GM23338 (cell line): Measurements from ENCODE around the gene FOXI1. TPM values are rescaled to one million over a fixed set of nuclear protein-coding genes. Genes with fewer than 3 reads are reported as not detected.

Source experiments
- ATAC-seq: fragments of 200-7000 bp; cut with Tn5 transposase; 3 replicates; pipeline ENCODE4 v1.9.1; 2020
- DNase-seq: peaks from one replicate; pipeline ENCODE4 v3.0.0-alpha.2; 2015; ENCODE audit warnings: low spot score
- H2AFZ ChIP-seq: fragments of 200-600 bp; sonication (generic); 2 replicates; pipeline ENCODE4 v1.8.0; 2016; ENCODE audit warnings: antibody characterized with exemption, mild to moderate bottlenecking, moderate library complexity
- H3F3A ChIP-seq: fragments of 200-600 bp; sonication (generic); replicated peaks from 2 replicates; pipeline ENCODE4 v1.8.0; 2017; ENCODE audit warnings: antibody characterized with exemption, mixed run types, low read depth
- H3K27ac ChIP-seq: fragments of 200-600 bp; sonication (generic); 2 replicates; pipeline ENCODE4 v1.6.1; 2016; ENCODE audit warnings: low read depth
- H3K27me3 ChIP-seq: fragments of 200-600 bp; sonication (generic); 2 replicates; pipeline ENCODE4 v1.8.0; 2016; ENCODE audit warnings: mild to moderate bottlenecking, mixed run types, moderate library complexity; ENCODE audit not compliant: insufficient read depth
- H3K36me3 ChIP-seq: fragments of 200-600 bp; sonication (generic); 2 replicates; pipeline ENCODE4 v1.8.0; 2016; ENCODE audit warnings: mild to moderate bottlenecking; ENCODE audit not compliant: insufficient read depth
- H3K4me1 ChIP-seq: fragments of 200-600 bp; sonication (generic); 2 replicates; pipeline ENCODE4 v1.8.0; 2016; ENCODE audit warnings: mild to moderate bottlenecking, moderate library complexity; ENCODE audit not compliant: insufficient read depth
- H3K4me2 ChIP-seq: fragments of 200-600 bp; sonication (generic); 2 replicates; pipeline ENCODE4 v1.7.1; 2017; ENCODE audit warnings: mixed run types
- H3K4me3 ChIP-seq: fragments of 200-600 bp; sonication (generic); 2 replicates; pipeline ENCODE4 v1.6.1; 2016; ENCODE audit warnings: mixed run types
- H3K79me2 ChIP-seq: fragments of 200-600 bp; sonication (generic); replicated peaks from 2 replicates; pipeline ENCODE4 v1.8.0; 2017; ENCODE audit warnings: mild to moderate bottlenecking; ENCODE audit not compliant: insufficient read depth
- H3K9me2 ChIP-seq: fragments of 200-600 bp; sonication (generic); 2 replicates; pipeline ENCODE4 v1.8.0; 2017; ENCODE audit not compliant: insufficient read depth
- H4K20me1 ChIP-seq: fragments of 200-600 bp; sonication (generic); replicated peaks from 2 replicates; pipeline ENCODE4 v1.8.0; 2017; ENCODE audit warnings: mild to moderate bottlenecking; ENCODE audit not compliant: insufficient read depth
- H3K27ac Mint-ChIP-seq: 2 replicates; pipeline ENCODE4 v1.8.0; 2020; ENCODE audit warnings: inconsistent platforms, mild to moderate bottlenecking, moderate library complexity, mixed read lengths
- H3K27me3 Mint-ChIP-seq: 3 replicates; pipeline ENCODE4 v1.8.0; 2022; ENCODE audit warnings: low read depth, mild to moderate bottlenecking, moderate library complexity, mixed read lengths, inconsistent platforms; ENCODE audit not compliant: insufficient read depth, poor library complexity
- H3K36me3 Mint-ChIP-seq: 3 replicates; pipeline ENCODE4 v1.8.0; 2021; ENCODE audit warnings: low read depth, mild to moderate bottlenecking, inconsistent platforms, moderate library complexity, mixed read lengths
- H3K4me1 Mint-ChIP-seq: 3 replicates; pipeline ENCODE4 v1.8.0; 2020; ENCODE audit warnings: mild to moderate bottlenecking, inconsistent platforms, mixed read lengths
- H3K4me3 Mint-ChIP-seq: 3 replicates; pipeline ENCODE4 v1.8.0; 2021; ENCODE audit warnings: moderate library complexity, mild to moderate bottlenecking, inconsistent platforms, mixed read lengths
- H3K9me3 Mint-ChIP-seq: 3 replicates; pipeline ENCODE4 v1.8.0; 2020; ENCODE audit warnings: moderate library complexity, mild to moderate bottlenecking, inconsistent platforms, mixed read lengths
- CREB1 ChIP-seq: fragments of 250-450 bp; sonication (Bioruptor Pico); IDR thresholded peaks from 2 replicates; pipeline ENCODE4 v1.5.0; 2020; ENCODE audit warnings: low read depth, mild to moderate bottlenecking, moderate library complexity
- CTCF ChIP-seq, 2 experiments: fragments of 200-600 bp in 1 of 2; sonication (generic) in 1 of 2; conservative IDR thresholded peaks; 2 replicates each; pipeline versions ENCODE4 v1.5.1 to v1.6.1; 2016 to 2017; ENCODE audit warnings: antibody characterized with exemption in 2 of 2, low read depth in 2 of 2, mild to moderate bottlenecking in 2 of 2, moderate library complexity in 1 of 2
- ETS1 ChIP-seq: IDR thresholded peaks from 2 replicates; pipeline ENCODE4 v1.6.1; 2016; ENCODE audit warnings: antibody characterized with exemption
- EZH2 ChIP-seq: fragments of 200-600 bp; sonication (generic); IDR thresholded peaks from one replicate; pipeline ENCODE4 v1.8.0; 2017; ENCODE audit warnings: antibody characterized with exemption, mild to moderate bottlenecking, low read depth; ENCODE audit not compliant: unreplicated experiment
- EZH2phosphoT487 ChIP-seq: fragments of 200-600 bp; sonication (generic); IDR thresholded peaks from one replicate; pipeline ENCODE4 v1.8.1; 2018; ENCODE audit warnings: antibody characterized with exemption; ENCODE audit not compliant: unreplicated experiment
- JUNB ChIP-seq: IDR thresholded peaks from one replicate; pipeline ENCODE4 v1.6.1; 2016; ENCODE audit warnings: antibody characterized with exemption; ENCODE audit not compliant: unreplicated experiment
- NANOG ChIP-seq: IDR thresholded peaks from 2 replicates; pipeline ENCODE4 v1.6.1; 2016; ENCODE audit warnings: antibody characterized with exemption, borderline replicate concordance
- POLR2AphosphoS5 ChIP-seq: IDR thresholded peaks from 2 replicates; pipeline ENCODE4 v1.6.1; 2016; ENCODE audit warnings: antibody characterized with exemption, low read depth
- REST ChIP-seq: IDR thresholded peaks from one replicate; pipeline ENCODE4 v1.6.1; 2018; ENCODE audit warnings: antibody characterized with exemption; ENCODE audit not compliant: unreplicated experiment
- STAT1 ChIP-seq: IDR thresholded peaks from one replicate; pipeline ENCODE4 v1.6.1; 2016; ENCODE audit warnings: antibody characterized with exemption; ENCODE audit not compliant: unreplicated experiment
- ZNF114 ChIP-seq: fragments of 250-450 bp; sonication (Bioruptor Pico); IDR thresholded peaks from 2 replicates; pipeline ENCODE4 v1.5.0; 2020; ENCODE audit warnings: mild to moderate bottlenecking, moderate library complexity
- ZNF331 ChIP-seq: fragments of 250-450 bp; sonication (Bioruptor Pico); IDR thresholded peaks from 2 replicates; pipeline ENCODE4 v1.5.0; 2020; ENCODE audit warnings: low read depth, mild to moderate bottlenecking, moderate library complexity
- ZNF462 ChIP-seq: fragments of 250-450 bp; sonication (Bioruptor Pico); IDR thresholded peaks from 2 replicates; pipeline ENCODE4 v1.5.0; 2020; ENCODE audit warnings: mild to moderate bottlenecking, moderate library complexity
- polyA plus RNA-seq: library from polyadenylated mRNA; unstranded; fragments of >200 nt; fragmentation: Nextera tagmentation; extraction: Ambion mirVana; gene quantifications from 2 replicates; pipeline ENCODE4 v1.2.1, GENCODE V29; 2016
- total RNA-seq: library from RNA; depleted of rRNA; stranded (reverse); fragments of >200 nt; shearing (Covaris generic); gene quantifications from 2 replicates; pipeline ENCODE4 v1.2.3, GENCODE V29; 2014

The FOXI1 gene
- total and polyA plus RNA-seq, 2 experiments from 2014 or later, result not detected

GRCh38 chr5:170095646-170096045 lies 10.1 kb upstream of the FOXI1 start:
- no peaks in the 10 kb centered on the region for H3K79me2 ChIP-seq

More at GRCh38 chr5:170095646-170096045, 10.1 kb upstream of the FOXI1 start:
- DNase-seq (no peak), ATAC-seq (no peak)
- Mint-ChIP-seq H3K27me3 (peaks cover 14% of the 10 kb centered on the region), H3K4me3 (no peak overlapping the region), H3K9me3 (peaks cover 4% of the 10 kb centered on the region; the same call in 2 of the 3 replicates), H3K36me3 (no peaks in the 10 kb centered on the region), H3K27ac (no peak overlapping the region), H3K4me1 (peaks cover 15% of the 10 kb centered on the region)
- no peak overlapping the region for H3K27ac ChIP-seq
- no peaks in the 10 kb centered on the region for H3K4me1 ChIP-seq
- H3K9me2 ChIP-seq, result no peaks in the 10 kb centered on the region
- H3K27me3 ChIP-seq, result no peaks in the 10 kb centered on the region
- no peak overlapping the region for H3K4me2 ChIP-seq
- TF ChIP-seq EZH2 (no peak), ZNF462 (no peak), POLR2AphosphoS5 (no peak), CTCF (conservative IDR thresholded peaks at IDR 0.05; ENCODE audit: low read depth in 2 of 2) (no peak), EZH2phosphoT487 (no peak), REST (no peak), JUNB (no peak), STAT1 (no peak), CREB1 (CRISPR knock-in tag) (no peak), ETS1 (no peak), NANOG (no peak), ZNF114 (CRISPR knock-in tag) (no peak), ZNF331 (CRISPR knock-in tag) (no peak)
- H2AFZ ChIP-seq, result no peak overlapping the region
- no peaks in the 10 kb centered on the region for H4K20me1 ChIP-seq
- no peaks in the 10 kb centered on the region for H3K36me3 ChIP-seq
- H3K4me3 ChIP-seq, result no peak overlapping the region
- no peaks in the 10 kb centered on the region for H3F3A ChIP-seq
